MM.1S (cell line): ENCODE measurements around the gene NBPF26.
"Not testable (repeated sequence)": the region's sequence is repeated elsewhere in the genome, so short reads cannot be mapped to it uniquely, and the experiment has no call there.

Source experiments
- CTCF ChIP-seq: fragments of 300-600 bp; sonication (generic); IDR thresholded peaks from 2 replicates; pipeline ENCODE4 v1.5.1; 2016; ENCODE audit warnings: antibody characterized with exemption, low read length, mixed read lengths
- EZH2 ChIP-seq: fragments of 300-600 bp; sonication (generic); optimal IDR thresholded peaks from 2 replicates; pipeline ENCODE3; 2017; ENCODE audit warnings: low read depth, mild to moderate bottlenecking, antibody characterized with exemption, low read length, mixed read lengths
- EZH2phosphoT487 ChIP-seq: fragments of 300-600 bp; sonication (generic); IDR thresholded peaks from 2 replicates; pipeline ENCODE4 v1.6.1; 2018; ENCODE audit warnings: antibody characterized with exemption, low read length

- TF ChIP-seq EZH2, CTCF, EZH2phosphoT487: not testable (repeated sequence)
These were observed 42.8 kb upstream of the NBPF26 start for GRCh38 chr1:120680938-120681337.
